PC-9 (cell line): ENCODE results near the gene TGFB2.

ENCODE experiments used
- EZH2 ChIP-seq: fragments of 200-600 bp; sonication (generic); IDR thresholded peaks from 2 replicates; pipeline ENCODE4 v1.8.0; 2017; ENCODE audit warnings: antibody characterized with exemption, low read depth
- TF ChIP-seq, protein P1 (sequence below): fragments of 200-600 bp; sonication (generic); conservative IDR thresholded peaks from 2 replicates; pipeline ENCODE4 v1.6.1; 2017; ENCODE audit warnings: mixed run types, antibody characterized with exemption, mild to moderate bottlenecking, moderate library complexity

DNA sequence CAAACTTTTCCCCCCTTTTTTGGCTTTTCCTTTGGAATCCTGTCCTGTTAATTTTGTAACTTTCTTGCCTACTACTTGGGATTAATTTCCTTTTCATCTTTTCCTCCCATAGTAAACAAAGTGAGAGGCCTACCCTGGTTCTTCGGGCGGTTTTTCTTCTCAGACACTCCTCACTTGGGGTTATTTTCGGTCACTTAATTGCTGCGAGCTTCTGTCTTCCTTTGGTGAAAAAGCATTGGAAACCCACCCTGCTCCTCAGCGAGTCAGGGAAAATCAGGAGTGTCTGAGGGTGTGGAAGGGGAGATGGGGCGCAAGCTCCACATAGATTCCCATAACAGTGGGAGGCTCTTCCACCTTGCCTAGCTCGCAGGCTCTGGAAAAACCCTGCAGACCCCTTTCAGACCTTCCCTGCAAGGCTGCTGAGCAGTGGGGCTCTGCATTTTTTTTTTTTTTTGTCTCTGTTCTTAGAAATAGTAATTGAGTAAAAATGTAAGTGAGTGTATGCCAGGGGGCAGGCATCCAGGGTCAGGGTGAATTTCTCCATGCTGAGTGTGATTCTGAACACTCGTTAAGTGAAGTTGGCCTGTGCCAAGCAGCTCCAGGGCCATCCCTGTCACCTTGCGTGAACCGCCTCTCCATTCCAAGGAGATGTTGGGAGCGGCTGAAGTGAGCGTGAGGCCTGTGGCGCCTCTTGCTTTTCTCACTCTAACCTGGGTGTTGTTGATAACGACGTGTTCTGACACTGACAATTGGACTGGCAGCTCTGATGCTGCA is 20.3 kb downstream of the TGFB2 start:
- TF ChIP-seq, protein P1, sequence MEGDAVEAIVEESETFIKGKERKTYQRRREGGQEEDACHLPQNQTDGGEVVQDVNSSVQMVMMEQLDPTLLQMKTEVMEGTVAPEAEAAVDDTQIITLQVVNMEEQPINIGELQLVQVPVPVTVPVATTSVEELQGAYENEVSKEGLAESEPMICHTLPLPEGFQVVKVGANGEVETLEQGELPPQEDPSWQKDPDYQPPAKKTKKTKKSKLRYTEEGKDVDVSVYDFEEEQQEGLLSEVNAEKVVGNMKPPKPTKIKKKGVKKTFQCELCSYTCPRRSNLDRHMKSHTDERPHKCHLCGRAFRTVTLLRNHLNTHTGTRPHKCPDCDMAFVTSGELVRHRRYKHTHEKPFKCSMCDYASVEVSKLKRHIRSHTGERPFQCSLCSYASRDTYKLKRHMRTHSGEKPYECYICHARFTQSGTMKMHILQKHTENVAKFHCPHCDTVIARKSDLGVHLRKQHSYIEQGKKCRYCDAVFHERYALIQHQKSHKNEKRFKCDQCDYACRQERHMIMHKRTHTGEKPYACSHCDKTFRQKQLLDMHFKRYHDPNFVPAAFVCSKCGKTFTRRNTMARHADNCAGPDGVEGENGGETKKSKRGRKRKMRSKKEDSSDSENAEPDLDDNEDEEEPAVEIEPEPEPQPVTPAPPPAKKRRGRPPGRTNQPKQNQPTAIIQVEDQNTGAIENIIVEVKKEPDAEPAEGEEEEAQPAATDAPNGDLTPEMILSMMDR: no peak
- no peak for TF ChIP-seq EZH2
